ENCODE results near the gene FLCN.

FLCN gene

GRCh38 chr17:17166446-17166845, 70.5 kb downstream of the FLCN start:
- DNase-seq (ENCODE audit: low read depth in 2 of 2) = no peak

GRCh38 chr17:17165666-17166308, 71.2 kb downstream of the FLCN start:
- no peak for DNase-seq (ENCODE audit: low read depth in 2 of 2)

GRCh38 chr17:17164676-17165075, 72.3 kb downstream of the FLCN start:
- DNase-seq (ENCODE audit: low read depth in 2 of 2) = no peak

- DNase-seq (ENCODE audit: low read depth in 2 of 2) = no peak
Observed at GRCh38 chr17:17164156-17164555, 72.8 kb downstream of the FLCN start.
